Endothelial cell of hepatic sinusoid (primary cell): ENCODE measurements around the gene MT1B.
"Not testable (repeated sequence)": the region's sequence is repeated elsewhere in the genome, so short reads cannot be mapped to it uniquely, and the experiment has no call there.

ENCODE experiments used
- in situ Hi-C: cut with HindIII; loops from 2 replicates; pipeline ENCODE4 v1.10.0; 2017; ENCODE audit warnings: low sequenced_read_pairs

Gene MT1B

DNA sequence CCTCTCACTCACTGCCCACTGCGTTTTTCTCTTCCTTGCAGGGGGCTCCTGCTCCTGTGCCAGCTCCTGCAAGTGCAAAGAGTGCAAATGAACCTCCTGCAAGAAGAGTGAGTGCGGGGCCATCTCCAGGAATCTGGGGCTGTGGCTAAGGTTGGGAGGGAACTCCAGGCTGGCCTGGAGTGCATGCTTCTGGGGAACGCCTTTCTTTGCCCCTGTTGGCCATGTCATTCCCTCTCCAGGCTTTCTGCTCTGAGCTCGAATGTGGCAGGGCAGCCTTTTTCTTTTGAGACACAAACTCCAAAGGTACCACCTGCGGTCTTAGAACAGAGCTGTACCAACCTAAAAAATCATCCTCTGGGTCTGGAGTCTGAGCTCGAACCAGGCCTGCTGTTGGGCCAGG is 33.5 kb upstream of the MT1B start:
- in situ Hi-C loops, result no loop called here

DNA sequence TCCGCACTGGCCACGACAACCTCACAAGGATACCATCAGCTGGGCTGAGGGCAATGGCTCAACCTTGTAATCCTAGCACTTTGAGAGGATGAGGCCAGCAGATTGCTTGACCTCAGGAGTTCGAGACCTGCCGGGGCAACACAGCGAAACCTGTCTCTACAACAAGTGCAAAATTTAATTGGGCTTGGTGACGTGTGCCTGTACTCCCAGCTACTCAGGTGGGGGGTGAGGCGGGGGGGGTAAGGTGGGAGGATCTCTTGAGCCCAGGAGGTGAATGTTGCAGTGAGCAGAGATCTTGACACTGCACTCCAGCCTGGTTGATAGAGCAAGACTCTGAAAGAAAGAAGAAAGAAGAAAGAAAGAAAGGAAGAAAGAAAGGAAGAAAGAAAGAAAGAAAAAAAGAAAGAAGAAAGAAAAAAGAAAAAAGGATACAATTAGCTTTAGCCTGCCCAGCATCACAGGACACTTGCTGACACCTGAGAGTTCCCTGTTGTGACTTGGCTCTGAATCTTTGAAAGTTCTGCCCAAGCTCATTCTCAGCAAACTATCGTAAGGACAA is 31.3 kb upstream of the MT1B start:
- in situ Hi-C loops, result no loop called here

DNA sequence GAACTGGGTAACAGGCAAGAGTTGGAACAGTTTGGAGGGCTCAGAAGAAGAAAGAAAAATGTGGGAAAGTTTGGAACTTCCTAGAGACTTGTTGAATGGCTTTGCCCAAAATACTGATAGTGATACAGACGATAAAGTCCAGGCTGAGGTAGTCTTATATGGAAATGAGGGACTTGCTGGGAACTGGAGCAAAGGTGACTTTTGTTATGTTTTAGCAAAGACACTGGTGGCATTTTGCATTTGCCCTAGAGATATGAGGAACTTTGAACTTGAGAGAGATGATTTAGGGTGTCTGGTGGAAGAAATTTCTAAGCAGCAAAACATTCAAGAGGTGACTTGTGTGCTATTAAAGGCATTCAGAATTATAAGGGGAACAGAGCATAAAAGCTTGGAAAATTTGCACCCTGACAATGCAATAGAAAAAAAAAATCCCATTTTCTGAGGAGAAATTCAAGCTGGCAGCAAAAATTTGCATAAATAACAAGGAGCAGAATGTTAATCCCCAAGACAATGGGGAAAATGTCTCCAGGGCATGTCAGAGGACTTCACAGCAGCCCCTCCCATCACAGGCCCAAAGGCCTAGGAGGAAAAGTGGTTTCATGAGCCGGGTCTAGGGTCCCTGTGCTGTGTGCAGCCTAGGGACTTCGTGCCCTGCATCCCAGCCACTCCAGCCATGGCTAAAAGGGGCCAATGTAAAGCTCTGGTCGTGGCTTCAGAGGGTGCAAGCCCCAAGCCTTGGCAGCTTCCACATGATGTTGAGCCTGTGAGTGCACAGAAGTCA is 29.8 kb upstream of the MT1B start:
- in situ Hi-C loops, result not testable (repeated sequence)

DNA sequence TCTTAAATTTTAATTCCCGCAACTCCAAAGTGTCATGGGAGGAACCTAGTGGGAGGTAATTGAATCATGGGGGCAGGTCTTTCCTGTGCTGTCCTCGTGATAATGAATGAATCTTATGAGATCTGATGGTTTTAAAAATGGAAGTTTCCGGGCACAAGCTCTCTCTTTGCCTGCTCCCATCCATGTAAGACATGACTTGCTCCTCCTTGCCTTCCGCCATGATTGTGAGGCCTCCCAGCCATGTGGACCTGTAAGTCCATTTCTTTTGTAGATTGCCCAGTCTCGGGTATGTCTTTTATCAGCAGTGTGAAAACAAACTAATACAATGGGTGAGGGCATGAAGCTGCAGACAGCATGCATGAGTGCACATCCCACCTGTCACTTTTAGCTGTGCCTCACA is 28.5 kb upstream of the MT1B start:
- in situ Hi-C loops, result not testable (repeated sequence)

DNA sequence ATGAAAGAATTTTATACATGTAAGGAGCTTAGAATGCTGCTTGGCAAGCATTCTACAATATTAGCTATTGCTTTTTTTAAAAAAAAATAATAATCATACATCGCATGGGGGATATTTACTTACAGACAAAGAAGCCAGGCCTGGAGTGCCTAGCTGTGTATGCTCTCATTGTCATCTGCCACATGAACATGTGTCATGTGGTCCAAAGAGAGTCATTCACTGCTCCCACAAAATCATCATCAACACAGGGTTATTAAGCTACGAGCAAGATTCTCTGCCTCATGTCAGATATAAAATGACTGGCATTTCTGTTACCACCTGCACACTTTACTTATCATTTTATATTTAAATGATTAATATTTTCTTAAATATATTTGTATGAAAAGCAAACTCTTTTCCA is 28.0 kb upstream of the MT1B start:
- in situ Hi-C loops, result no loop called here

DNA sequence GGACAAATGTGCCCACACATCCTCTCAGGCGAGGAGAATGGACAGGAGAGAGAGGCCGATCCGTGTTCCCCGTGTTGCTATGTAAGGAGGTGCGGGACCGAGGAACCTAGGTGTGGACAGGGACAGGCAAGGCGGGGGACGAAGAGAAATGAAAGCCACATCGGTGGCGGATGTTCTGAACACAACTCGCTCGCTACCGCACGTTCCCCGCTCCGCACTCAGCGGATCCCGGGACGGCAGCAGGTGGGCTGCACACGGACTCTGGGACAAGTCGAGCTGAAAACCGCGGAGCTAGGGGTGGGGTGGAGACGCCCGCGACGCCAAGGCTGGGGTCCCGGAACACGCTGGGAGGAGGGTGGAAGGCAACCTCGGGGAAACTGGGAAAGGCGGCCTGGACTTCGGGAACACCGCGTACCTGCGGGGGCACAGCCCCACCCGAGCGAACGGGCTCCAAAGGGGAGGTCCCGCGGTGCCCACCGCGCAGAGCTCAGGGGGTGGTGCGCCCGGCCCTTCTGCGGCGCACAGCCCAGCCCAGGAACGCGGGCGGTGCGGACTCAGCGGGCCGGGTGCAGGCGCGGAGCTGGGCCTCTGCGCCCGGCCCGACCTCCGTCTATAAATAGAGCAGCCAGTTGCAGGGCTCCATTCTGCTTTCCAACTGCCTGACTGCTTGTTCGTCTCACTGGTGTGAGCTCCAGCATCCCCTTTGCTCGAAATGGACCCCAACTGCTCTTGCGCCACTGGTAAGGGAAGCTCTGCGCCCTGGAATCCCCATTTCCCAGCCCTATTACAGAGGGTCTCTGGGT is 26.3 kb upstream of the MT1B start, which contains the start of gene MT1E:
TSS of gene MT1E (plus strand) at position 642 of the 803 bp plus-strand sequence. CDS start at position 713, 71 bp downstream.
- in situ Hi-C loops, result no loop called here

DNA sequence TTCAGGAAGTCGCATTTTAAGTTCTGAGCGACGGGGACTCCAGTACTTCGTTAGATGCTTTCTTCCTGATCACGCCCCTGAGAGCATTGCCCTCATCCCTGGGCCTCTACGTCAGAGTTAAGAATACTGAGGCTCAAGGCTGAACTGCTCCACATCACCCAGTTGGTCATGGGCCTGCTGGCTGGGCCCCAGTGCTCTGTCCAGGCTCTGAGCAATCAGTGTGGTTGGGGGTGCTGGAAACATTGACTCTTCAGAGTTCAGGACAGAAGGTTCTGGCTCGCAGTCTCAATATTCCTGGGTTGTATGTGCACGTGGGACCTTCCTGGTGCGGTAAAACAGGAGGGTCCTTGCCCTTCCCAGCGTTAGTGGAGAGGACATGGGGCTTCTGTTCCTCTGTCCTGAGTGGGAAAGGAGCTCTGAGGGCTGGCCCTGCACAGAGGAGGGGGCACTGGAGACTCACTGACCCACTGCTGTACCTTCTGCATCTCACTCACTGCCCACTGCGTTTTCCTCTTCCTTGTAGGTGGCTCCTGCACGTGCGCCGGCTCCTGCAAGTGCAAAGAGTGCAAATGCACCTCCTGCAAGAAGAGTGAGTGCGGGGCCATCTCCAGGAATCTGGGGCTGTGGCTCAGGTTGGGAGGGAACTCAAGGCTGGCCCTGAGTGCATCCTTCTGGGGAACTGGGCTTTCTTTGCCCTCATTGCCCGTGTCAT is 25.6 kb upstream of the MT1B start:
- in situ Hi-C loops, result no loop called here

DNA sequence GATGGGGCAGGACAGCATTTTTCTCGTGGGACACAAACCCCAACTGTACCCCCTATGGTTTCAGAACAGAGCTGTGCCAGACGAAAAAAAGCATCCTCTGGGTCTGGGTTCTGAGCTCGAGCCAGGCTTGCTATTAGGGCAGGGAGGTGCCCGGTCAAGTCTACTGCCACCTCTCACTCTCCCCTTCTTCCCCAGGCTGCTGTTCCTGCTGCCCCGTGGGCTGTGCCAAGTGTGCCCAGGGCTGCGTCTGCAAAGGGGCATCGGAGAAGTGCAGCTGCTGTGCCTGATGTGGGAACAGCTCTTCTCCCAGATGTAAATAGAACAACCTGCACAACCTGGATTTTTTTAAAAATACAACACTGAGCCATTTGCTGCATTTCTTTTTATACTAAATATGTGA is 25.0 kb upstream of the MT1B start:
- in situ Hi-C loops, result no loop called here

DNA sequence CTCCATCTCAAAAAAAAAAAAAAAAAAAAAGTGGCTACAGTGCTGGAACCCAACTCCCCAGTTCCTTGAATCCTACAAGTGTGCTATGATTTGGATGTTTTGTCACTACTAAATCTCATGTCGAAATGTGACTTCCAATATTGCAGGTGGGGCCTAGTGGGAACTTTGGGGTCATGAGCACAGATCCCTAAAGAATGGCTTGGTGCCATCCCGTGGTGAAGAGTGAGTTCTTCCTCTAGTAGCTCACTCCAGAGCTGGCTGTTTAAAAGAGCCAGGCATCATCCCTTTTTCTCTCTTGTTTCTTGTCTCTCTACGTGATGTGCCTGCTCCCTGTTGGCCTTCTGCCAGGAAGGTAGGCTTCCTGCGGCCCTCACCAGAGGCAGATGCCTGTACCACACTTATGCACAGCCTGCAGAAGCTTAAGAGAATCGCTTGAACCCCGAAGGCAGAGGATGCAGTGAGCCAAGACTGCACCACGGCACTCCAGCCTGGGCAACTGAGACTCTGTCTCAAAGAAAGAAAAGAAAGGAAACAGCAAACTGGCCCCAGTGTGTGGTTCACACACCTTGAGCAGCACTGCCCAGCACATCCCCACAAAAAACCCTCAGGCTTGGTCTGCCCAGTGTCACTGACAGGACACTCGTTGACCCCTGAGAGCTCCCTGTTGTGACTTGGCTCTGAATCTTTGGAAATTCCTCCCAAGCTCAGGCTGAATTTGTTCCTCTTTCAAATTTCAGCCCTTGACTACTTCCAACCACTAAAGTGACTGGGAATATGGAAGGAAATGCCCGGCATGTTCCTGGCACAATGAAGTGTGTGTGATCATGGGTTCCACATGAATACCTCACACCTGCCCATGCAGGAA is 23.0 kb upstream of the MT1B start:
- in situ Hi-C loops, result no loop called here

DNA sequence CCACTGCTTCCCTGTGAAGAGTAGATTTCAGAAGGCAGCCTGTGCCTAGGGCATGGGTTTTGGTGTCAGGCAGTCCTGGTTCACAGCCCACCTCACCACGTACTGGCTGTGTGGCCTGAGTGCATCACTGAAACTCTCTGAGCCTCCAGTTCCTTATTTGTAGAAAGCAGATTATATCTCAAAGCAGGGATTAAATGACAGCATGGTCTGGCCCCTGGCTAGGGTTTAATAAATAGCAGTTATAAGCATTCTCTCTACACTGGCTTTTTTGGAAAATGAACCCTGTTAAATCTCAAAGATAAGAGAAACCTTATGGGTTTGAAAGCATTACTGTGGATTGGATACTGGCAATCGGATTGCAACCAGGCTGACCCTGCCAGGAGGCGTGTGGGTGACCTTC is 22.2 kb upstream of the MT1B start:
- in situ Hi-C loops, result no loop called here

DNA sequence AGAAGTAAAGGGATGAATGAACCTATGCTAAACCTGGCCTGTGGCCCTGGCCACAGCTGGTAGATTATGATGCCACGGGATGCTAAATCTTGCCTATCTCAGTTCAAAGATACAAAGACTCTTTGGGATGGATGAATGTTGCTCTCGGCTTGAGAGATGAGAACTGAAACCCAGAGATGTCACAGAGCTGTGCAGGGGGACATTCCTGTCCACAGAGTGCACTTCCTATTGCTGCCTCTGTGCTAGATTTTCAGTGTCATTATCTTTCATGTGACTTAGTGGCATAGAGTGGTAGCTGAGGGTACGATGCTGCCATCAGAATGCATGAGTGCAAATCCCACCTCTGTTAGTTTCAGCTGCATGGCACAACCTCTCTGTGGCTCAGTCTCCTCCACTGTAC is 21.6 kb upstream of the MT1B start:
- in situ Hi-C loops, result no loop called here

DNA sequence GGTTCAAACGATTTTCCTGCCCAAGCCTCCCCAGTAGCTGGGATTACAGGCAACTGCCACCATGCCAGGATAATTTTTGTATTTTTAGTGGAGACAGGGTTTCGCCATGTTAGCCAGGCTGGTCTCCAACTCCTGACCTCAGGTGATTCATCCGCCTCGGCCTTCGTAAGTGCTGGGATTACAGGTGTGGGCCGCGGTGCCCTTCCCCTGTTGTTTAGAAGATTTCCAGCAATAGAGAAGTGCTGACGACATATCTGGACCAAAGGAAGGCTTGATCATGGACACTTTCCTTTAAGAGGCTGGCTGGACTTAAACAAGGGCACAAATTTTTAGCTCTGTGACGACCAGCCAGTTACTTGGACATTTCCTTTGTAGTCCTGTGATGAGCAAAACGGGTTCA is 20.5 kb upstream of the MT1B start:
- in situ Hi-C loops, result no loop called here

DNA sequence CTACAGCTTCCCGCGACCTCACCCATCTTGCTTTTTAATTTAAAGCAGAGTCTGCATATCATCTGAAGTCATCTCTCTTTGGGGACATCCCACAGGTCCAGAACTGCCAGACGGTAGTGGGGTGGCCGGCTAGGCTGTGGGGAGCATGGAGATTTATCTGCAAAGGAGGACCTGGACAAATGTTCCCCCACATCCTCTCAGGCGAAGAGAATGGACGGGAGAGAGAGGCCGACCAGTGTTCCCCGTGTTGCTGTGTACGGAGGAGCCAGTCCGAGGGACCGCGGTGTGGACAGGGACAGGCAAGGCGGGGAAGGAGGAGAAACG is 19.9 kb upstream of the MT1B start:
- in situ Hi-C loops, result no loop called here

DNA sequence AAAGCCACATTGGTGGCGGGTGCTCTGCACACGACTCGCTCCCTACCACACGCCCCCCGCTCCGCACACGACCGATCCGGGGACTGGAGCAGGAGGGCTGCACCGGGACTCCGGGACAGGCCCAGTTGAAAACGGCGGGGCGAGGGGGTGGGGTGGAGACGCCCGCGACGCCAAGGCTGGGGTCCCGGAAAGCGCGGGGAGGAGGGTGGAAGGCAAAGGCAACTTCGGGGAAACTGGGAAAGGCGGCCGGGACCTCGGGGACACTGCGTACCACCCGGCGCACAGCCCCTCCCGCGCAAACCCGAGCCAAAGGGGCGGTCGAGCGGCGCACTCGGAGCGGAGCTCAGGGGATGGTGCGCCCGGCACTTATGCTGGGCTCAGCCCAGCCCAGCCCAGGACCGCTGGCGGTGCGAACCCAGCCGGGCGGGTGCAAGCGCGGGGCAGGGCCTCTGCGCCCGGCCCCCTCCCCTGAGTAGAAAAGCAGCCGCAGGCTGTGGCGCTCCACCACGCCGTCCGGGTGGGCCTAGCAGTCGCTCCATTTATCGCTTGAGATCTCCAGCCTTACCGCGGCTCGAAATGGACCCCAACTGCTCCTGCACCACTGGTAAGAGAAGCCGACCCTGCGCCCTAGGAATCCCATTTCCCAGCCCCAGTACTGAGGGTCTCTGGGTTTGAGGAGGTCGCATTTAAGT is 19.4 kb upstream of the MT1B start, which contains the start of gene MT1M:
TSS of gene MT1M (plus strand) at position 504 of the 692 bp plus-strand sequence. CDS start at position 577, 73 bp downstream.
- in situ Hi-C loops, result no loop called here

DNA sequence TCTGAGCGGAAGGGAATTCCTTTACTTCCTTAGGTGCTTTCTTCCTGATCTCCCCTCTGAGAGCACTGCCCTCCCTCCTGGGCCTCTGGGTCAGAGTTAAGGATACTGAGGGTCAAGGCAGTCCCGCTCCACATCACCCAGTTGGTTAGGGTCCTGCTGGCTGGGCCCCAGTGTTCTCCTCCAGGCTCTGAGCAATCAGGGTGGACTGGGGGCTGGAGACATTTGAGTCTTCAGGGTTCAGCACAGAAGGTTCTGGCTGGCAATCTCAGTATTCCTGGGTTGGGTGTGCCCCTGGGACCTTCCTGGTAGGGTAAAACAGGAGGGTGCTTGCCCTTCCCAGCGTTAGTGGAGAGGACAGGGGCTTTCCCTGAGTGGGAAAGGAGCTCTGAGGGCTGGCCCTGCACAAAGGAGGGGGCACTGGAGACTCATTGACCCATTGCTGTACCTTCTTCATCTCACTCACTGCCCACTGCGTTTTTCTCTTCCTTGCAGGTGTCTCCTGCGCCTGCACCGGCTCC is 18.8 kb upstream of the MT1B start:
- in situ Hi-C loops, result no loop called here

DNA sequence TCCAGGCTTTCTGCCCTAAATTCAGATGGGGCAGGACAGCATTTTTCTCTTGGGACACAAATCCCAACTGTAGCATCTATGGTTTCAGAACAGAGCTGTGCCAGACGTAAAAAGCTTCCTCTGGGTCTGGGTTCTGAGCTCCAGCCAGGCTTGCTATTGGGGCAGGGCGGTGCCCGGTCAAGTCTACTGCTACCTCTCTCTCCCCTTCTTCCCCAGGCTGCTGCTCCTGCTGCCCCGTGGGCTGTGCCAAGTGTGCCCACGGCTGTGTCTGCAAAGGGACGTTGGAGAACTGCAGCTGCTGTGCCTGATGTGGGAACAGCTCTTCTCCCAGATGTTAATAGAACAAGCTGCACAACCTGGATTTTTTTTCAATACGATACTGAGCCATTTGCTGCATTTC is 18.2 kb upstream of the MT1B start:
- in situ Hi-C loops, result no loop called here

DNA sequence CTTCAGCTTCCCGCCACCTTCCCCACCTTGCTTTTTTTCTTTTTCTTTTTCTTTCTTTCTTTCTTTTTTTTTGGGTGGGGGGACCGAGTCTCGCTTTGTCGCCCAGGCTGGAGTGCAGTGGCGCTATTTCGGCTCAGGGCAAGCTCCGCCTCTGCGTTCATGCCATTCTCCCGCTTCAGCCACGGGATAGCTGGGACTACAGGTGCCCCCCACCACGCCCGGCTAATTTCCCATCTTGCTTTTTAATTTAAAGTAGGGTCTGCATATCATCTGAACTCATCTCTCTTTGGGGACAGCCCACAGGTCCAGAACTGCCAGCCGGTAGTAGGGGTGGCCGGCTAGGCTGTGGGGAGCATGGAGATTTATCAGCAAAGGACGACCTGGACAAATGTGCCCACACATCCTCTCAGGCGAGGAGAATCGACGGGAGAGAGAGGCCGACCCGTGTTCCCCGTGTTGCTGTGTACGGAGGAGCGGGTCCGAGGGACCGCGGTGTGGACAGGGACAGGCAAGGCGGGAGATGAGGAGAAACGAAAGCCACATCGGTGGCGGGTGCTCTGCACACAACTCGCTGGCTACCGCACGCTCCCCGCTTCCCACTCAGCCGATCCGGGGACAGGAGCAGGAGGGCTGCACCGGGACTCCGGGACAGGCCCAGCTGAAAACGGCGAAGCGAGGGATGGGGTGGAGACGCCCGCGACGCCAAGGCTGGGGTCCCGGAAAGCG is 16.8 kb upstream of the MT1B start:
- in situ Hi-C loops, result no loop called here

DNA sequence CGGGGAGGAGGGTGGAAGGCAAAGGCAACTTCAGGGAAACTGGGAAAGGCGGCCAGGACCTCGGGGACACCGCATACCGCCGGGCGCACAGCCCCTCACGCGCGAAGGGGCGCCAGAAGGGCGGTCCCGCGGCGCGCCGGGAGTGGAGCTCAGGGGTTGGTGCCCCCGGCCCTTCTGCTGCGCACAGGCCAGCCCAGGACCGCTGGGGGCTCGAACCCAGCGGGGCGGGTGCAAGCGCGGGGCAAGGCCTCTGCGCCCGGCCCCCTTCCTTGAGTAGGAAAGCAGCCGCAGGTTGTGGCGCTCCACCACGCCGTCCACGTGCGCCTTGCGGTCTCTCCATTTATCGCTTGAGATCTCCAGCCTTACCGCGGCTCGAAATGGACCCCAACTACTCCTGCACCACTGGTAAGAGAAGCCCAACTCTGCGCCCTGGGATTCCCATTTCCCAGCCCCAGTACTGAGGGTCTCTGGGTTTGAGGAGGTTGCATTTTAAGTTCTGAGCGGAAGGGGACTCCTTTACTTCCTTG is 16.2 kb upstream of the MT1B start:
- in situ Hi-C loops, result no loop called here
